IMR-90 (cell line): Measurements from ENCODE around the gene PSENEN. TPM values are rescaled to one million over a fixed set of nuclear protein-coding genes. Genes with fewer than 3 reads are reported as not detected.

Source experiments
- ATAC-seq: fragments of 200-7000 bp; cut with Tn5 transposase; 2 replicates; pipeline ENCODE4 v1.9.1; 2020; ENCODE audit warnings: low read depth, mild to moderate bottlenecking, moderate library complexity
- BruUV-seq: library from RNA; stranded (reverse); fragments of 400-500 nt; replicated peaks from 2 replicates; lab custom pipeline; 2021; lab: Mats Ljungman, UMichigan
- CTCF ChIA-PET: fragments of 300-600 bp; formaldehyde crosslinking; extraction: SDS; loops from one replicate; lab custom pipeline; 2021; ENCODE audit warnings: antibody characterized with exemption; lab: Yijun Ruan, JAX
- POLR2A ChIA-PET: fragments of 300-600 bp; sonication (Branson Sonifier 250); formaldehyde crosslinking; loops from one replicate; lab custom pipeline; 2022; ENCODE audit warnings: antibody characterized with exemption; ENCODE audit not compliant: unreplicated experiment; lab: Charles Lee
- DNase-seq: peaks from one replicate; pipeline ENCODE4 v3.0.0; 2013
- H2AFZ ChIP-seq: replicated peaks from 2 replicates; pipeline ENCODE3; 2013; ENCODE audit warnings: low read length, mild to moderate bottlenecking; ENCODE audit not compliant: poor library complexity
- H2AK5ac ChIP-seq: 2 replicates; pipeline ENCODE4 v1.6.1; 2013; ENCODE audit warnings: low read depth, low read length, inconsistent platforms
- H2AK9ac ChIP-seq: replicated peaks from 2 replicates; pipeline ENCODE3; 2013; ENCODE audit warnings: mild to moderate bottlenecking, low read depth, low read length, moderate library complexity; ENCODE audit not compliant: poor library complexity
- H2BK120ac ChIP-seq: 2 replicates; pipeline ENCODE4 v1.6.1; 2013; ENCODE audit warnings: low read depth, low read length, inconsistent platforms
- H2BK15ac ChIP-seq: 3 replicates; pipeline ENCODE4 v1.6.1; 2013; ENCODE audit warnings: low read depth, low read length, inconsistent platforms
- H2BK20ac ChIP-seq: 2 replicates; pipeline ENCODE4 v1.6.1; 2013; ENCODE audit warnings: low read depth, mild to moderate bottlenecking, inconsistent platforms, low read length, moderate library complexity
- H2BK5ac ChIP-seq: 2 replicates; pipeline ENCODE4 v1.6.1; 2013; ENCODE audit warnings: mild to moderate bottlenecking, low read depth, low read length, inconsistent platforms; ENCODE audit not compliant: poor library complexity, severe bottlenecking
- H3K14ac ChIP-seq: replicated peaks from 2 replicates; pipeline ENCODE4 v1.6.1; 2013; ENCODE audit warnings: low read depth, low read length, inconsistent platforms
- H3K18ac ChIP-seq: 2 replicates; pipeline ENCODE4 v1.6.1; 2013; ENCODE audit warnings: low read depth, low read length, control low read depth
- H3K23ac ChIP-seq: 2 replicates; pipeline ENCODE4 v1.6.1; 2013; ENCODE audit warnings: low read depth, low read length, inconsistent platforms
- H3K27ac ChIP-seq: 2 replicates; pipeline ENCODE4 v1.5.1; 2013; ENCODE audit warnings: mild to moderate bottlenecking, control low read depth, low read length; ENCODE audit not compliant: insufficient read depth
- H3K27me3 ChIP-seq: 2 replicates; pipeline ENCODE4 v1.6.1; 2013; ENCODE audit warnings: low read length; ENCODE audit not compliant: control insufficient read depth, insufficient read depth
- H3K36me3 ChIP-seq: 2 replicates; pipeline ENCODE4 v1.6.1; 2013; ENCODE audit warnings: low read length, mixed read lengths; ENCODE audit not compliant: control insufficient read depth, insufficient read depth
- H3K4ac ChIP-seq: 2 replicates; pipeline ENCODE4 v1.6.1; 2013; ENCODE audit warnings: low read depth, low read length, inconsistent platforms
- H3K4me1 ChIP-seq: 2 replicates; pipeline ENCODE4 v1.6.1; 2013; ENCODE audit warnings: low read length, mixed read lengths; ENCODE audit not compliant: control insufficient read depth, insufficient read depth
- H3K4me2 ChIP-seq: 2 replicates; pipeline ENCODE4 v1.6.1; 2013; ENCODE audit warnings: low read depth, mild to moderate bottlenecking, control low read depth, low read length, moderate library complexity
- H3K4me3 ChIP-seq: 2 replicates; pipeline ENCODE4 v1.5.1; 2013; ENCODE audit warnings: low read depth, mild to moderate bottlenecking, control low read depth, low read length, moderate library complexity; ENCODE audit not compliant: insufficient read depth
- H3K56ac ChIP-seq: 2 replicates; pipeline ENCODE4 v1.6.1; 2013; ENCODE audit warnings: low read length, inconsistent platforms; ENCODE audit not compliant: insufficient read depth; ENCODE audit errors: extremely low read depth
- H3K79me1 ChIP-seq, 2 experiments: 2 replicates each; pipeline ENCODE4 v1.6.1; 2013; ENCODE audit warnings: low read length in 2 of 2, inconsistent platforms in 1 of 2, low read depth in 1 of 2
- H3K9ac ChIP-seq: 2 replicates; pipeline ENCODE4 v1.6.1; 2013; ENCODE audit warnings: low read depth, low read length, control low read depth
- H3K9me1 ChIP-seq: 2 replicates; pipeline ENCODE4 v1.6.1; 2013; ENCODE audit warnings: low read length, inconsistent platforms; ENCODE audit not compliant: insufficient read depth
- H3K9me3 ChIP-seq: 2 replicates; pipeline ENCODE4 v1.6.1; 2013; ENCODE audit warnings: low read length; ENCODE audit not compliant: control insufficient read depth, insufficient read depth
- H4K20me1 ChIP-seq: 2 replicates; pipeline ENCODE4 v1.6.1; 2013; ENCODE audit warnings: low read length, inconsistent platforms; ENCODE audit not compliant: insufficient read depth
- H4K5ac ChIP-seq: 2 replicates; pipeline ENCODE4 v1.6.1; 2013; ENCODE audit warnings: mild to moderate bottlenecking, low read depth, low read length, control low read depth
- H4K8ac ChIP-seq, 2 experiments: 2 replicates each; pipeline ENCODE4 v1.6.1; 2013; ENCODE audit warnings: low read depth in 2 of 2, low read length in 2 of 2, control low read depth in 1 of 2, inconsistent platforms in 1 of 2
- H4K91ac ChIP-seq: 2 replicates; pipeline ENCODE4 v1.6.1; 2013; ENCODE audit warnings: low read depth, low read length, inconsistent platforms; ENCODE audit not compliant: insufficient read depth
- BHLHE40 ChIP-seq: fragments of 150-350 bp; IDR thresholded peaks from 2 replicates; pipeline ENCODE4 v1.6.1; 2016; ENCODE audit warnings: mild to moderate bottlenecking, low read depth, low read length
- CEBPB ChIP-seq: IDR thresholded peaks from 2 replicates; pipeline ENCODE4 v1.6.1; 2012; ENCODE audit warnings: low read depth, low read length, improper control_type of control experiment
- CHD1 ChIP-seq: IDR thresholded peaks from 2 replicates; pipeline ENCODE4 v1.6.1; 2012; ENCODE audit warnings: low read depth, low read length, improper control_type of control experiment
- CTCF ChIP-seq: conservative IDR thresholded peaks from 2 replicates; pipeline ENCODE4 v1.5.1; 2012; ENCODE audit warnings: mild to moderate bottlenecking, low read depth, low read length, improper control_type of control experiment
- ELK1 ChIP-seq: fragments of 150-350 bp; IDR thresholded peaks from 2 replicates; pipeline ENCODE4 v1.6.1; 2016; ENCODE audit warnings: low read depth, mild to moderate bottlenecking, low read length, moderate library complexity, borderline replicate concordance
- FOS ChIP-seq: fragments of 150-350 bp; IDR thresholded peaks from 2 replicates; pipeline ENCODE4 v1.6.1; 2016; ENCODE audit warnings: low read depth, low read length
- MAFK ChIP-seq: IDR thresholded peaks from 2 replicates; pipeline ENCODE4 v1.6.1; 2012; ENCODE audit warnings: low read depth, low read length, improper control_type of control experiment
- MAZ ChIP-seq: IDR thresholded peaks from 2 replicates; pipeline ENCODE4 v1.6.1; 2012; ENCODE audit warnings: low read depth, mild to moderate bottlenecking, low read length, improper control_type of control experiment, moderate library complexity, borderline replicate concordance
- MXI1 ChIP-seq: IDR thresholded peaks from 2 replicates; pipeline ENCODE4 v1.6.1; 2012; ENCODE audit warnings: low read depth, mild to moderate bottlenecking, low read length, moderate library complexity, borderline replicate concordance
- NFE2L2 ChIP-seq: fragments of 150-350 bp; IDR thresholded peaks from 2 replicates; pipeline ENCODE4 v1.6.1; 2016; ENCODE audit warnings: low read depth, mild to moderate bottlenecking, low read length
- POLR2A ChIP-seq: IDR thresholded peaks from 2 replicates; pipeline ENCODE4 v1.6.1; 2012; ENCODE audit warnings: mild to moderate bottlenecking, low read depth, low read length
- RAD21 ChIP-seq: IDR thresholded peaks from 2 replicates; pipeline ENCODE4 v1.6.1; 2012; ENCODE audit warnings: low read length, improper control_type of control experiment
- RCOR1 ChIP-seq: IDR thresholded peaks from 2 replicates; pipeline ENCODE4 v1.6.1; 2012; ENCODE audit warnings: mild to moderate bottlenecking, low read length, improper control_type of control experiment; ENCODE audit not compliant: insufficient replicate concordance
- RFX5 ChIP-seq: IDR thresholded peaks from 2 replicates; pipeline ENCODE4 v1.8.0; 2012; ENCODE audit warnings: low read depth, mild to moderate bottlenecking, low read length, moderate library complexity
- SMC3 ChIP-seq: fragments of 150-350 bp; IDR thresholded peaks from 2 replicates; pipeline ENCODE4 v1.6.1; 2016; ENCODE audit warnings: low read depth, mild to moderate bottlenecking, antibody characterized with exemption, low read length, moderate library complexity
- USF2 ChIP-seq: fragments of 150-350 bp; IDR thresholded peaks from 2 replicates; pipeline ENCODE4 v1.6.1; 2017; ENCODE audit warnings: mild to moderate bottlenecking, antibody characterized with exemption, low read length, low read depth
- WGBS, 2 experiments: methylation state at CpG; one replicate each; pipeline versions ENCODE4 v1.1.5 to v1.1.7; 2013; ENCODE audit warnings: missing lambda C conversion rate in 2 of 2; ENCODE audit not compliant: insufficient read length in 1 of 2; ENCODE audit errors: extremely low coverage in 2 of 2; 5-methylcytosine and 5-hydroxymethylcytosine counted together
- dilution Hi-C: fragments of 300-500 bp; cut with HindIII; formaldehyde crosslinking; loops from one replicate; pipeline ENCODE4 v1.14.3; 2018; ENCODE audit warnings: low sequenced_read_pairs; ENCODE audit not compliant: unreplicated experiment
- in situ Hi-C: fragments of 300-500 bp; cut with MboI; formaldehyde crosslinking; loops from 3 replicates; pipeline ENCODE4 v1.14.3; 2019; ENCODE audit warnings: low sequenced_read_pairs, inconsistent platforms, mixed read lengths
- intact Hi-C: fragments of 100-400 bp; cut with micrococcal nuclease; formaldehyde crosslinking; loops from 2 replicates; pipeline ENCODE4 v1.10.0; 2022
- polyA plus RNA-seq, 3 experiments: library from polyadenylated mRNA; depleted of rRNA; stranded (reverse); fragments of >200 nt; gene quantifications; 2 replicates each; pipeline ENCODE4 v1.2.3, GENCODE V29; 2012; ENCODE audit warnings: low replicate concordance in 1 of 3
- total RNA-seq: library from RNA; depleted of rRNA; stranded (reverse); fragments of >200 nt; gene quantifications from 2 replicates; pipeline ENCODE4 v1.2.3, GENCODE V29; 2012

The PSENEN gene
- total and polyA plus RNA-seq, 2 of the 4 experiments (the other 2 are of a cell fraction) = 9.0 to 47.0 TPM

GRCh38 chr19:35732540-35733179 lies 12.8 kb upstream of the PSENEN start:
- no peak overlapping the region for H3K18ac ChIP-seq
- no peak overlapping the region for H3K27ac ChIP-seq
- H4K8ac ChIP-seq = no peak overlapping the region
- H3K23ac ChIP-seq = no peak overlapping the region
- no peak overlapping the region for H3K9ac ChIP-seq
- no peak overlapping the region for H4K91ac ChIP-seq
- H3K4me3 ChIP-seq = no peak overlapping the region
- H3K9me3 ChIP-seq = no peaks in the 10 kb centered on the region
- no peak overlapping the region for H2AFZ ChIP-seq
- dilution Hi-C loops = no loop called here
- H4K5ac ChIP-seq = no peak overlapping the region
- H3K9me1 ChIP-seq = no peaks in the 10 kb centered on the region
- H2BK15ac ChIP-seq = no peak overlapping the region
- H2BK5ac ChIP-seq = no peak overlapping the region
- H3K4me2 ChIP-seq = no peak overlapping the region
- ChIA-PET CTCF (no interaction called here), POLR2A (no interaction called here)
- TF ChIP-seq FOS = no peak
- TF ChIP-seq MXI1 = no peak
- no peak for TF ChIP-seq ELK1
- no peak for TF ChIP-seq RCOR1
- TF ChIP-seq RAD21 = no peak
- no peak for TF ChIP-seq MAFK
- TF ChIP-seq CEBPB = no peak
- no peak for TF ChIP-seq NFE2L2
- TF ChIP-seq MAZ = no peak
- TF ChIP-seq USF2 = no peak
- no peak for TF ChIP-seq POLR2A
- TF ChIP-seq SMC3 = no peak
- no peak for TF ChIP-seq CHD1
- TF ChIP-seq BHLHE40 = no peak
- no peak for TF ChIP-seq CTCF
- no peak for TF ChIP-seq RFX5
- no peaks in the 10 kb centered on the region for H3K27me3 ChIP-seq
- WGBS, 2 experiments = 73% methylated on average over 5 of the region's 25 CpGs; no CpG with 5 or more reads in 1 of the 2 experiments
- no peak overlapping the region for H3K56ac ChIP-seq
- peaks cover 0 to 20% of the 10 kb centered on the region in 2 experiments; a peak in 3 of 4 replicates for H3K79me1 ChIP-seq
- no peak overlapping the region for H3K14ac ChIP-seq
- peaks cover 90% of the 10 kb centered on the region for H3K36me3 ChIP-seq
- H2AK9ac ChIP-seq = no peak overlapping the region
- ATAC-seq (no peak), DNase-seq (no peak)
- peaks cover 9% of the 10 kb centered on the region for H4K20me1 ChIP-seq
- intact Hi-C loops = no loop called here
- H2BK120ac ChIP-seq = no peak overlapping the region
- H3K4me1 ChIP-seq = no peaks in the 10 kb centered on the region
- H2BK20ac ChIP-seq = no peak overlapping the region
- no peak overlapping the region for H2AK5ac ChIP-seq
- BruUV-seq = no TSS peak
- no peak overlapping the region for H3K4ac ChIP-seq
- in situ Hi-C loops = no loop called here
